ENCODE measurements around the gene CALB2. TPM values are rescaled to one million over a fixed set of nuclear protein-coding genes. Genes with fewer than 3 reads are reported as not detected.

CALB2 gene
- total and polyA plus RNA-seq, 2 of the 13 experiments (the other 11 are each of a cell fraction or from before 2014, with no cell fraction given) = 0.37 to 0.40 TPM

- Histone ChIP-seq H3K27ac (ENCODE audit: extremely low read length, insufficient read depth, low read length) (no peak overlapping the region), H4K20me1 (ENCODE audit: insufficient read depth, low read length) (no peaks in the 10 kb centered on the region), H3K4me1 (ENCODE audit: insufficient read depth, low read length) (peaks cover 17% of the 10 kb centered on the region), H3K79me2 (ENCODE audit: insufficient read depth, low read length) (no peaks in the 10 kb centered on the region), H3K9me3 (ENCODE audit: low read length) (no peaks in the 10 kb centered on the region), H3K4me3 (replicated peaks in 1 of 3; ENCODE audit: insufficient read depth in 1 of 3, low read depth in 2 of 3, low read length in 3 of 3) (no peak overlapping the region), H3K9ac (ENCODE audit: insufficient read depth, low read depth, low read length) (no peak overlapping the region), H3K27me3 (ENCODE audit: control insufficient read depth in 1 of 2, insufficient read depth in 2 of 2, low read length in 2 of 2) (peaks cover 0 to 35% of the 10 kb centered on the region in 2 experiments; a peak in 4 of 5 replicates), H2AFZ (ENCODE audit: low read length) (no peak overlapping the region), H3K36me3 (replicated peaks in 1 of 2; ENCODE audit: control insufficient read depth in 1 of 2, insufficient read depth in 2 of 2, low read length in 2 of 2) (no peaks in the 10 kb centered on the region), H3K4me2 (ENCODE audit: low read depth, low read length) (no peak overlapping the region)
- POLR2A ChIA-PET = no interaction called here
- intact Hi-C loops (cut with micrococcal nuclease; ENCODE audit: unreplicated experiment) = no loop called here
- no peak for ATAC-seq
- in situ Hi-C loops (cut with HindIII; ENCODE audit: extremely low pct_ligation_motif_present, low pct_unique_long_range_greater_than_20kb) = no loop called here
- CTCF ChIA-PET (ENCODE audit: low intra/inter-chr PET ratio, low total read pairs) = no interaction called here
- DNase-seq (ENCODE audit: low spot score) = no peak
- BruUV-seq (replicated peaks) = no TSS peak
- TF ChIP-seq SP2 (CRISPR knock-in tag; IDR thresholded peaks at IDR 0.05) = no peak
- no peak for TF ChIP-seq NFE2L2 (IDR thresholded peaks at IDR 0.05; ENCODE audit: low read length)
- no peak for TF ChIP-seq ERF (CRISPR knock-in tag; IDR thresholded peaks at IDR 0.05)
- TF ChIP-seq SP140L (CRISPR knock-in tag; IDR thresholded peaks at IDR 0.05; ENCODE audit: borderline replicate concordance) = no peak
- no peak for TF ChIP-seq MTA1 (CRISPR knock-in tag; IDR thresholded peaks at IDR 0.05; ENCODE audit: borderline replicate concordance)
- TF ChIP-seq PAF1 (CRISPR knock-in tag; IDR thresholded peaks at IDR 0.05) = no peak
- no peak for TF ChIP-seq MYPOP (CRISPR knock-in tag; IDR thresholded peaks at IDR 0.05)
- TF ChIP-seq ATRX (CRISPR knock-in tag; IDR thresholded peaks at IDR 0.05; ENCODE audit: borderline replicate concordance) = no peak
- no peak for TF ChIP-seq SMARCC2 (IDR thresholded peaks at IDR 0.05)
- TF ChIP-seq BHLHE40 (IDR thresholded peaks at IDR 0.05; ENCODE audit: low read length) = no peak
- TF ChIP-seq NFRKB (IDR thresholded peaks at IDR 0.05) = no peak
- no peak for TF ChIP-seq FOSL1 (CRISPR knock-in tag; IDR thresholded peaks at IDR 0.05; ENCODE audit: borderline replicate concordance)
- TF ChIP-seq DNMT1 (CRISPR knock-in tag; IDR thresholded peaks at IDR 0.05) = no peak
- no peak for TF ChIP-seq ZBTB4 (CRISPR knock-in tag; IDR thresholded peaks at IDR 0.05; ENCODE audit: borderline replicate concordance)
- no peak for TF ChIP-seq KLF12 (CRISPR knock-in tag; IDR thresholded peaks at IDR 0.05; ENCODE audit: borderline replicate concordance)
- TF ChIP-seq ARID2 (CRISPR knock-in tag; IDR thresholded peaks at IDR 0.05; ENCODE audit: borderline replicate concordance) = no peak
- no peak for TF ChIP-seq HNF4A (CRISPR knock-in tag; IDR thresholded peaks at IDR 0.05)
- no peak for TF ChIP-seq ZNF703 (CRISPR knock-in tag; IDR thresholded peaks at IDR 0.05; ENCODE audit: borderline replicate concordance)
- TF ChIP-seq CCAR2 (optimal IDR thresholded peaks at IDR 0.05; ENCODE audit: low read depth, low read length) = no peak
- FAIRE-seq = no peak
- WGBS (ENCODE audit: low lambda C conversion rate) = 21% methylated on average over 6 of the region's 6 CpGs
These were observed 18.1 kb upstream of the CALB2 start for GRCh38 chr16:71340406-71340805.
